ENCODE results near the gene GSG1.

GSG1 gene

GRCh38 chr12:13147688-13148484, 44.4 kb upstream of the GSG1 start:
- TF ChIP-seq EZH2 (IDR thresholded peaks at IDR 0.05; ENCODE audit: borderline replicate concordance, low read depth, low read length, severe bottlenecking) (no peak), CTCF (IDR thresholded peaks at IDR 0.05; ENCODE audit: borderline replicate concordance, extremely low read depth, low read length, poor library complexity, severe bottlenecking) (no peak)
- Histone ChIP-seq H2AFZ (ENCODE audit: low read depth, low read length) (no peak overlapping the region), H3K27ac (ENCODE audit: low read length) (no peak overlapping the region), H3K4me1 (ENCODE audit: insufficient read depth, low read length) (no peaks in the 10 kb centered on the region), H3K4me2 (ENCODE audit: insufficient read depth, low read length) (no peak overlapping the region), H3K27me3 (ENCODE audit: insufficient read depth, low read length, poor library complexity) (no peaks in the 10 kb centered on the region), H4K20me1 (ENCODE audit: insufficient read depth, low read length) (no peaks in the 10 kb centered on the region), H3K79me2 (ENCODE audit: insufficient read depth, low read length) (no peaks in the 10 kb centered on the region), H3K36me3 (ENCODE audit: insufficient read depth, low read length) (no peaks in the 10 kb centered on the region), H3K9ac (ENCODE audit: low read depth, low read length) (no peak overlapping the region), H3K9me3 (ENCODE audit: insufficient read depth, low read length, severe bottlenecking) (no peaks in the 10 kb centered on the region), H3K4me3 (ENCODE audit: low read depth in 1 of 2, low read length in 2 of 2) (no peak overlapping the region)
- DNase-seq, result no peak
- no peak for ATAC-seq (ENCODE audit: insufficient read depth, low read depth)

GRCh38 chr12:13146336-13146938, 43.0 kb upstream of the GSG1 start:
- no peaks in the 10 kb centered on the region for H3K79me2 ChIP-seq (ENCODE audit: insufficient read depth, low read length)
- no peak for ATAC-seq (ENCODE audit: insufficient read depth, low read depth)
- no peaks in the 10 kb centered on the region for H3K27me3 ChIP-seq (ENCODE audit: insufficient read depth, low read length, poor library complexity)
- no peaks in the 10 kb centered on the region for H3K9me3 ChIP-seq (ENCODE audit: insufficient read depth, low read length, severe bottlenecking)
- no peak overlapping the region for H3K4me2 ChIP-seq (ENCODE audit: insufficient read depth, low read length)
- no peak overlapping the region for H3K4me3 ChIP-seq (ENCODE audit: low read depth in 1 of 2, low read length in 2 of 2)
- H3K36me3 ChIP-seq (ENCODE audit: insufficient read depth, low read length), result no peaks in the 10 kb centered on the region
- no peaks in the 10 kb centered on the region for H4K20me1 ChIP-seq (ENCODE audit: insufficient read depth, low read length)
- H3K9ac ChIP-seq (ENCODE audit: low read depth, low read length), result no peak overlapping the region
- TF ChIP-seq CTCF (IDR thresholded peaks at IDR 0.05; ENCODE audit: borderline replicate concordance, extremely low read depth, low read length, poor library complexity, severe bottlenecking), result no peak
- no peak for TF ChIP-seq EZH2 (IDR thresholded peaks at IDR 0.05; ENCODE audit: borderline replicate concordance, low read depth, low read length, severe bottlenecking)
- H3K27ac ChIP-seq (ENCODE audit: low read length), result no peak overlapping the region
- no peaks in the 10 kb centered on the region for H3K4me1 ChIP-seq (ENCODE audit: insufficient read depth, low read length)
- no peak for DNase-seq
- no peak overlapping the region for H2AFZ ChIP-seq (ENCODE audit: low read depth, low read length)

GRCh38 chr12:13144266-13144828, 40.9 kb upstream of the GSG1 start:
- TF ChIP-seq EZH2 (IDR thresholded peaks at IDR 0.05; ENCODE audit: borderline replicate concordance, low read depth, low read length, severe bottlenecking) (no peak), CTCF (IDR thresholded peaks at IDR 0.05; ENCODE audit: borderline replicate concordance, extremely low read depth, low read length, poor library complexity, severe bottlenecking) (no peak)
- no peak overlapping the region for H2AFZ ChIP-seq (ENCODE audit: low read depth, low read length)
- H3K9ac ChIP-seq (ENCODE audit: low read depth, low read length), result no peak overlapping the region
- no peaks in the 10 kb centered on the region for H3K4me1 ChIP-seq (ENCODE audit: insufficient read depth, low read length)
- no peaks in the 10 kb centered on the region for H3K9me3 ChIP-seq (ENCODE audit: insufficient read depth, low read length, severe bottlenecking)
- no peak; the same call in 2 of the 3 replicates for ATAC-seq (ENCODE audit: insufficient read depth, low read depth)
- H3K4me2 ChIP-seq (ENCODE audit: insufficient read depth, low read length), result no peak overlapping the region
- no peaks in the 10 kb centered on the region for H3K79me2 ChIP-seq (ENCODE audit: insufficient read depth, low read length)
- no peak overlapping the region for H3K27ac ChIP-seq (ENCODE audit: low read length)
- H3K4me3 ChIP-seq (ENCODE audit: low read depth in 1 of 2, low read length in 2 of 2), result no peak overlapping the region
- DNase-seq, result no peak
- no peaks in the 10 kb centered on the region for H4K20me1 ChIP-seq (ENCODE audit: insufficient read depth, low read length)
- H3K27me3 ChIP-seq (ENCODE audit: insufficient read depth, low read length, poor library complexity), result no peaks in the 10 kb centered on the region
- no peaks in the 10 kb centered on the region for H3K36me3 ChIP-seq (ENCODE audit: insufficient read depth, low read length)
